Hepatocyte (in vitro differentiated cells): ENCODE results near the gene KCNB1.

ENCODE experiments used
- EZH2 ChIP-seq: fragments of 200-600 bp; sonication (generic); IDR thresholded peaks from 2 replicates; pipeline ENCODE4 v1.6.1; 2016; ENCODE audit warnings: antibody characterized with exemption, mild to moderate bottlenecking, borderline replicate concordance
- EZH2phosphoT487 ChIP-seq: fragments of 200-600 bp; sonication (generic); IDR thresholded peaks from one replicate; pipeline ENCODE4 v1.6.1; 2018; ENCODE audit warnings: antibody characterized with exemption, mild to moderate bottlenecking, low read depth, moderate library complexity; ENCODE audit not compliant: unreplicated experiment, severe bottlenecking
- TF ChIP-seq, protein P1 (sequence below): fragments of 200-600 bp; sonication (generic); IDR thresholded peaks from 2 replicates; pipeline ENCODE4 v1.5.1; 2016; ENCODE audit warnings: antibody characterized with exemption, mild to moderate bottlenecking; ENCODE audit not compliant: poor library complexity

DNA sequence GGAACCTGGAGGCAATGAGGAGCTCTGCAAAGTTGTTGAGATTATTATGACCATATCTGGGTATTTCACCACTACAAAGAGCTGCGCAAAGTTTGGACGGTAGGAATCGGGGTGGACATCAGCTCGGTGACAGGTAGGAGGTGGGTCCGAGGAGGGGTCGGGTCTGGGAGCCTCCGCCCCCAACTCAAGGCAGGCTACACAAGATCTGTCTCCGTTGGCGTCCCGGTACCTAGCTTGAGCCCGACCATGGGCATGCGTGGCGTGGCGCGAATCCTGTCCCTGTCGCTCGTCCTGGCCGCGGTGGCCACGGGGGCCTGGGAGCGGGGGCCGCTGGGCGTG, 164.4 kb downstream of the KCNB1 start:
- TF ChIP-seq, protein P1, sequence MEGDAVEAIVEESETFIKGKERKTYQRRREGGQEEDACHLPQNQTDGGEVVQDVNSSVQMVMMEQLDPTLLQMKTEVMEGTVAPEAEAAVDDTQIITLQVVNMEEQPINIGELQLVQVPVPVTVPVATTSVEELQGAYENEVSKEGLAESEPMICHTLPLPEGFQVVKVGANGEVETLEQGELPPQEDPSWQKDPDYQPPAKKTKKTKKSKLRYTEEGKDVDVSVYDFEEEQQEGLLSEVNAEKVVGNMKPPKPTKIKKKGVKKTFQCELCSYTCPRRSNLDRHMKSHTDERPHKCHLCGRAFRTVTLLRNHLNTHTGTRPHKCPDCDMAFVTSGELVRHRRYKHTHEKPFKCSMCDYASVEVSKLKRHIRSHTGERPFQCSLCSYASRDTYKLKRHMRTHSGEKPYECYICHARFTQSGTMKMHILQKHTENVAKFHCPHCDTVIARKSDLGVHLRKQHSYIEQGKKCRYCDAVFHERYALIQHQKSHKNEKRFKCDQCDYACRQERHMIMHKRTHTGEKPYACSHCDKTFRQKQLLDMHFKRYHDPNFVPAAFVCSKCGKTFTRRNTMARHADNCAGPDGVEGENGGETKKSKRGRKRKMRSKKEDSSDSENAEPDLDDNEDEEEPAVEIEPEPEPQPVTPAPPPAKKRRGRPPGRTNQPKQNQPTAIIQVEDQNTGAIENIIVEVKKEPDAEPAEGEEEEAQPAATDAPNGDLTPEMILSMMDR, result no peak
- TF ChIP-seq EZH2 (no peak), EZH2phosphoT487 (no peak)
